ENCODE results near the gene SLC35F3. TPM values are rescaled to one million over a fixed set of nuclear protein-coding genes. Genes with fewer than 3 reads are reported as not detected.

SLC35F3 gene
- total RNA-seq, 1 experiment from 2014 or later: 19.1 TPM

DNA sequence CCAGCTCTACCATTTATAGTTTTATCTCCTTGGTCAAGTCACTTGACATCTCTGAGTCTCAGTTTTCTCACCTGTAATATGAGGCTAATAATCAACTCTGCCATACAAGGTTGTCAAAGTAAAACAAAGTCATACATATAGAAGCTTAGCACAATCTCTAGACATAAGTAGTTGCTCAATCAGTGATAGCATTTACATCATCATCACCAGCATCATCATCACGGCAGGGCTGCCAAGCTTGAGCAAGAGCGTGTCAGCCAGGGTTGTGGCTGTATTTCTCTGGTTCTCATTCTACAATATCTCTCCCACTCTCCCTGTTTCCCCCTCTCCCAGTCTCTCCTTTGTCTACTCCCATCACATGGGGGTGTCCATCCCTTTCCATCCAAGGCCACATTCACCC, 427.0 kb downstream of the SLC35F3 start:
- POLR2A ChIA-PET: no interaction called here
- H3K9me3 ChIP-seq (ENCODE audit: control insufficient read depth, insufficient read depth, low read depth, low read length): peaks cover 8% of the 10 kb centered on the region; the same call in 1 of the 2 replicates
- TF ChIP-seq TCF7L2 (IDR thresholded peaks at IDR 0.05; ENCODE audit: low read depth, low read length) (no peak), POLR2AphosphoS5 (IDR thresholded peaks at IDR 0.05; ENCODE audit: low read depth, low read length) (no peak), SIN3A (IDR thresholded peaks at IDR 0.05; ENCODE audit: borderline replicate concordance, insufficient read depth, low read depth, low read length) (no peak), REST (IDR thresholded peaks at IDR 0.05; ENCODE audit: insufficient read depth in 1 of 2, low read depth in 2 of 2, low read length in 1 of 2) (no peak)
- TF ChIP-seq, protein P1, sequence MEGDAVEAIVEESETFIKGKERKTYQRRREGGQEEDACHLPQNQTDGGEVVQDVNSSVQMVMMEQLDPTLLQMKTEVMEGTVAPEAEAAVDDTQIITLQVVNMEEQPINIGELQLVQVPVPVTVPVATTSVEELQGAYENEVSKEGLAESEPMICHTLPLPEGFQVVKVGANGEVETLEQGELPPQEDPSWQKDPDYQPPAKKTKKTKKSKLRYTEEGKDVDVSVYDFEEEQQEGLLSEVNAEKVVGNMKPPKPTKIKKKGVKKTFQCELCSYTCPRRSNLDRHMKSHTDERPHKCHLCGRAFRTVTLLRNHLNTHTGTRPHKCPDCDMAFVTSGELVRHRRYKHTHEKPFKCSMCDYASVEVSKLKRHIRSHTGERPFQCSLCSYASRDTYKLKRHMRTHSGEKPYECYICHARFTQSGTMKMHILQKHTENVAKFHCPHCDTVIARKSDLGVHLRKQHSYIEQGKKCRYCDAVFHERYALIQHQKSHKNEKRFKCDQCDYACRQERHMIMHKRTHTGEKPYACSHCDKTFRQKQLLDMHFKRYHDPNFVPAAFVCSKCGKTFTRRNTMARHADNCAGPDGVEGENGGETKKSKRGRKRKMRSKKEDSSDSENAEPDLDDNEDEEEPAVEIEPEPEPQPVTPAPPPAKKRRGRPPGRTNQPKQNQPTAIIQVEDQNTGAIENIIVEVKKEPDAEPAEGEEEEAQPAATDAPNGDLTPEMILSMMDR (IDR thresholded peaks at IDR 0.05): no peak
- intact Hi-C loops (cut with micrococcal nuclease; ENCODE audit: unreplicated experiment) (no loop called here), in situ Hi-C loops (cut with HindIII; ENCODE audit: low pct_unique_long_range_greater_than_20kb, low sequenced_read_pairs) (no loop called here)
- no peak overlapping the region for H3K4me3 ChIP-seq (ENCODE audit: low read depth in 2 of 2, low read length in 2 of 2)
- H3K27me3 ChIP-seq (ENCODE audit: control insufficient read depth, insufficient read depth, low read length): no peaks in the 10 kb centered on the region
- BruUV-seq (replicated peaks): no TSS peak
- no peaks in the 10 kb centered on the region for H3K4me1 ChIP-seq (ENCODE audit: control insufficient read depth, insufficient read depth, low read length)
- ATAC-seq (no peak), DNase-seq (ENCODE audit: low read depth, low spot score) (no peak)
- no peak overlapping the region for H3K27ac ChIP-seq (ENCODE audit: low read length)
- no peaks in the 10 kb centered on the region for H3K36me3 ChIP-seq (ENCODE audit: control insufficient read depth, insufficient read depth, low read length)
- CTCF ChIA-PET: no interaction called here

DNA sequence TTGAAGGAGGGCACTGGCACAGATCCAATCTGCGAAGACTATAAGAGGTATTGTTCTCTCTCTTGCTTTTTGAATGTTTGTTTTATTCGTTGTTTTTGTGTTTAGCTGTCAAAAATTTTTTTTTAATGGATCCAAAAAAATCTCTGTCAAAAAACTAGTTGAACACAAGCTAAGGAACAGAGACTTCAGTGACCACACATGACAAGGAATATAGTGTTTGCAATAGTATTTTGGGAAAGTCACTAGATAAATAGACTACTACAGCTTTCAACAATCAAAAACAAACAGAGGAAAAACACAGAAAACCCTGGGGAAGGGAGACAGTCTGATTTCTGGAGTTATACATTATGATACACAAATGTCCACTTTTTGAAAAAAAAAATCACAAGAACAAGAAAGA, 431.9 kb downstream of the SLC35F3 start:
- Histone ChIP-seq H3K27me3 (ENCODE audit: control insufficient read depth, insufficient read depth, low read length) (no peaks in the 10 kb centered on the region), H3K36me3 (ENCODE audit: control insufficient read depth, insufficient read depth, low read length) (no peaks in the 10 kb centered on the region), H3K4me1 (ENCODE audit: control insufficient read depth, insufficient read depth, low read length) (no peaks in the 10 kb centered on the region), H3K9me3 (ENCODE audit: control insufficient read depth, insufficient read depth, low read depth, low read length) (peaks cover 29% of the 10 kb centered on the region), H3K4me3 (ENCODE audit: low read depth in 2 of 2, low read length in 2 of 2) (no peak overlapping the region), H3K27ac (ENCODE audit: low read length) (no peak overlapping the region)
- in situ Hi-C loops (cut with HindIII; ENCODE audit: low pct_unique_long_range_greater_than_20kb, low sequenced_read_pairs) (no loop called here), intact Hi-C loops (cut with micrococcal nuclease; ENCODE audit: unreplicated experiment) (no loop called here)
- ChIA-PET POLR2A (no interaction called here), CTCF (no interaction called here)
- no peak for TF ChIP-seq POLR2AphosphoS5 (IDR thresholded peaks at IDR 0.05; ENCODE audit: low read depth, low read length)
- TF ChIP-seq REST (IDR thresholded peaks at IDR 0.05; ENCODE audit: insufficient read depth in 1 of 2, low read depth in 2 of 2, low read length in 1 of 2): no peak
- TF ChIP-seq, protein P1 (IDR thresholded peaks at IDR 0.05): no peak
- DNase-seq (ENCODE audit: low read depth, low spot score): no peak
- ATAC-seq: no peak
- no TSS peak for BruUV-seq (replicated peaks)
